SH-SY5Y (cell line): ENCODE data around the gene AMDHD2.

ENCODE experiments used
- GATA2 ChIP-seq: IDR thresholded peaks from 2 replicates; pipeline ENCODE4 v1.6.1; 2011; ENCODE audit warnings: mild to moderate bottlenecking, low read depth, low read length
- GATA3 ChIP-seq: IDR thresholded peaks from 2 replicates; pipeline ENCODE4 v1.6.1; 2011; ENCODE audit warnings: low read depth, mild to moderate bottlenecking, low read length, moderate library complexity

- no peak for TF ChIP-seq GATA3
- no peak for TF ChIP-seq GATA2
Observed at GRCh38 chr16:2535625-2536013, 15.4 kb downstream of the AMDHD2 start.
